NCI-H345 treated with DMSO at 0.1 percent for 48 hours (cell line): Measurements from ENCODE around the gene SNAPC3.
A peak's percentile ranks its signal among the peaks of the same experiment; 100 is the strongest.

Experiments
- DNase-seq: peaks from one replicate; lab custom pipeline; 2025; ENCODE audit not compliant: unreplicated experiment; lab: John Stamatoyannopoulos, UW

The SNAPC3 gene

GRCh38 chr9:15485836-15486666 is 63.4 kb downstream of the SNAPC3 start:
- DNase-seq = no peak

GRCh38 chr9:15491950-15492349 is 69.3 kb downstream of the SNAPC3 start:
- DNase-seq = no peak

- DNase-seq = no peak
Measured at GRCh38 chr9:15492485-15493150, 69.9 kb downstream of the SNAPC3 start.

GRCh38 chr9:15498246-15498995 is 75.7 kb downstream of the SNAPC3 start:
- no peak for DNase-seq

- DNase-seq = no peak
Measured at GRCh38 chr9:15499139-15499538, 76.5 kb downstream of the SNAPC3 start.

GRCh38 chr9:15501179-15501578 is 78.5 kb downstream of the SNAPC3 start:
- DNase-seq = no peak

GRCh38 chr9:15501803-15502202 is 79.1 kb downstream of the SNAPC3 start:
- DNase-seq = no peak

- DNase-seq = no peak
Measured at GRCh38 chr9:15505921-15506320, 83.2 kb downstream of the SNAPC3 start.

- DNase-seq = no peak
Measured at GRCh38 chr9:15509931-15510788, 87.5 kb downstream of the SNAPC3 start.

GRCh38 chr9:15510789-15511575 is 88.3 kb downstream of the SNAPC3 start, which contains the start of gene PSIP1:
PSIP1 (minus strand) TSS chr9:15510970; CDS start chr9:15510188, 782 bp downstream.
- peak; percentile 89 for DNase-seq
